Endothelial cell of umbilical vein (primary cell): ENCODE data around the gene CCNK.

Experiments
- EZH2 ChIP-seq: IDR thresholded peaks from 2 replicates; pipeline ENCODE4 v1.6.1; 2012; ENCODE audit warnings: borderline replicate concordance, low read depth, mild to moderate bottlenecking, moderate library complexity, low read length, inconsistent platforms; ENCODE audit not compliant: severe bottlenecking
- JUN ChIP-seq: IDR thresholded peaks from 2 replicates; pipeline ENCODE4 v1.6.1; 2011; ENCODE audit warnings: borderline replicate concordance, low read depth; ENCODE audit not compliant: insufficient read length, insufficient read depth
- TF ChIP-seq, protein P1 (sequence below), 2 donors: IDR thresholded peaks; 1 replicate in 1 of 2; 2 replicates in 1 of 2; pipeline ENCODE4 v1.5.1; 2011; ENCODE audit warnings: low read length in 2 of 2, mild to moderate bottlenecking in 2 of 2, moderate library complexity in 2 of 2, control low read depth in 1 of 2, inconsistent platforms in 1 of 2, low read depth in 1 of 2; ENCODE audit not compliant: insufficient read depth in 1 of 2; ENCODE audit errors: extremely low read depth in 1 of 2

DNA sequence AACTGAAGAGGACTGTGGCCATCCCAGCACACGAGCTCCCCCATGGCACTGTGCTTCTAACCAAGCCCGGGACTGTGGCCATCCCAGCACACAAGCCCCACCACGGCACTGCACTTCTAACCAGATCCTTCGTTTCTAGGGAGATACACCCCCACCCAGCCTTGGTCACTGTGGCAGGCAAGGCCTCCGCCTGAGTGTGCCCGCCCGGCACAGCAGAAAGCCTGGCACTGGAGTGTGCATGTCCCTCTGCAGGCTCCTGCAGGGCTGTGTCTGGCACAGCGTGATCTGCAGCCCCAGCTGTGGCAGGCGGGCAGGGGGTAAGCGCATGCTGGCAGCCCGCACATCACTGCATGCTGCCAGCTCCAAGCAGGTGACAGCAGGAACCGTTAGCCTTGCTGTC is 73.0 kb downstream of the CCNK start:
- TF ChIP-seq EZH2 (no peak), JUN (no peak)
- TF ChIP-seq, protein P1, sequence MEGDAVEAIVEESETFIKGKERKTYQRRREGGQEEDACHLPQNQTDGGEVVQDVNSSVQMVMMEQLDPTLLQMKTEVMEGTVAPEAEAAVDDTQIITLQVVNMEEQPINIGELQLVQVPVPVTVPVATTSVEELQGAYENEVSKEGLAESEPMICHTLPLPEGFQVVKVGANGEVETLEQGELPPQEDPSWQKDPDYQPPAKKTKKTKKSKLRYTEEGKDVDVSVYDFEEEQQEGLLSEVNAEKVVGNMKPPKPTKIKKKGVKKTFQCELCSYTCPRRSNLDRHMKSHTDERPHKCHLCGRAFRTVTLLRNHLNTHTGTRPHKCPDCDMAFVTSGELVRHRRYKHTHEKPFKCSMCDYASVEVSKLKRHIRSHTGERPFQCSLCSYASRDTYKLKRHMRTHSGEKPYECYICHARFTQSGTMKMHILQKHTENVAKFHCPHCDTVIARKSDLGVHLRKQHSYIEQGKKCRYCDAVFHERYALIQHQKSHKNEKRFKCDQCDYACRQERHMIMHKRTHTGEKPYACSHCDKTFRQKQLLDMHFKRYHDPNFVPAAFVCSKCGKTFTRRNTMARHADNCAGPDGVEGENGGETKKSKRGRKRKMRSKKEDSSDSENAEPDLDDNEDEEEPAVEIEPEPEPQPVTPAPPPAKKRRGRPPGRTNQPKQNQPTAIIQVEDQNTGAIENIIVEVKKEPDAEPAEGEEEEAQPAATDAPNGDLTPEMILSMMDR (IDR thresholded peaks at IDR 0.05; ENCODE audit: extremely low read depth in 1 of 2, insufficient read depth in 1 of 2, low read depth in 1 of 2, low read length in 2 of 2), result no peak
